BLaER1 treated with 17β-estradiol and CSF1 and Interleukin-3, amounts not matched to agents 10 nM and 100 nM (cell line): ENCODE data around the gene FER1L5.

Experiments
- H3K27ac ChIP-seq, 11 experiments: shearing (Covaris generic); formaldehyde crosslinking; 2 replicates each; pipeline ENCODE4 v1.8.1; 2022
- H3K27me3 ChIP-seq, 11 experiments: shearing (Covaris generic); formaldehyde crosslinking; 2 replicates each; pipeline ENCODE4 v1.8.1; 2022
- H3K36me3 ChIP-seq, 11 experiments: shearing (Covaris generic); formaldehyde crosslinking; 2 replicates each; pipeline ENCODE4 v1.8.1; 2022
- H3K4me1 ChIP-seq, 10 experiments: shearing (Covaris generic); formaldehyde crosslinking; 2 replicates each; pipeline ENCODE4 v1.8.1; 2022
- H3K4me2 ChIP-seq, 11 experiments: shearing (Covaris generic); formaldehyde crosslinking; 2 replicates each; pipeline ENCODE4 v1.8.1; 2022
- H3K4me3 ChIP-seq, 10 experiments: shearing (Covaris generic); formaldehyde crosslinking; 2 replicates each; pipeline ENCODE4 v1.8.1; 2022
- H3K9ac ChIP-seq, 11 experiments: shearing (Covaris generic); formaldehyde crosslinking; 2 replicates each; pipeline ENCODE4 v1.8.1; 2022
- H3K9me3 ChIP-seq, 11 experiments: shearing (Covaris generic); formaldehyde crosslinking; replicated peaks in 1 of 11; 2 replicates each; pipeline ENCODE4 v1.8.1; 2022
- H4K20me1 ChIP-seq, 11 experiments: shearing (Covaris generic); formaldehyde crosslinking; 2 replicates each; pipeline ENCODE4 v1.8.1; 2022
- Cebpa-rat ChIP-seq, 11 experiments: shearing (Covaris generic); IDR thresholded peaks; 2 replicates each; pipeline ENCODE4 v1.8.1; 2022

The FER1L5 gene

DNA sequence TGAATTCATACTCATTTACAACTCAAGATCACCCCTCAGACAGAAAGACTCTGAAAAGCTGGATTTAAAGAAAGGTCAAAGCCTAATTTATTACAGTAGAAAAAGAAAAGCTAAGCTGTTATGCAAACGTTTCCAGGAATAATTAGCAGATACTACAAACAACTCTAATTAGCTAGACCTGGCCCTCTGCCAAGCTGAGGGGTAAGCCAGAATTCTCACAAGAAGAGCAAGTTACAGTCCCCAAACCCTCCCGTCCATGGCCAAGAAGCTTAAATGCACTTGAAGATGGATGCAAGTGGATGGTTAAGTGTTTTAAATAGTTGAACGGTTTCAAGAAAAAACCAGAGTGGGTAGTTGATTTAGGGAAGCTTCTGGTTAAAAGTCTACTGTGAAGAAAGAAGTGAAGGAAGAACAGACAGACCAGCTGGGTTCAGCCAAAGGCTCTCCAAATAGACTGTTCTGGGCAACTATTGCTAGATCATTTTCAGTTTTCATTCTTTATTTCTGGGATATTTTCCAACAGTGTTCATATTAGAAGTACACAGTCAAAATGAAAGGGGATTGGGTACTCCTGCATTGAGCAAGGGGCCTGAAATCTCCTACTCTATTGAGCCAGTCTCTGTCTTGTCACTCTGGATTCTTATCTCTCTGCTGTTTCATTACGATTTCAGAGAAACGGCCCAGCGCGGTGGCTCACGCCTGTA is 92.5 kb downstream of the FER1L5 start:
- H3K4me2 ChIP-seq: no peak overlapping the region
- H3K9ac ChIP-seq: no peak overlapping the region; a peak in 1 of 22 replicates
- peaks cover 20 to 38% (median 28%) of the 10 kb centered on the region in 10 experiments for H3K4me1 ChIP-seq
- H3K9me3 ChIP-seq: no peaks in the 10 kb centered on the region
- TF ChIP-seq Cebpa-rat (IDR thresholded peaks at IDR 0.05): no peak
- H3K4me3 ChIP-seq: no peak overlapping the region
- H3K36me3 ChIP-seq: peaks cover 61 to 77% (median 71%) of the 10 kb centered on the region in 11 experiments
- no peaks in the 10 kb centered on the region for H3K27me3 ChIP-seq
- peaks cover 0 to 7% (median 0%) of the 10 kb centered on the region in 11 experiments; a peak in 1 of 22 replicates for H4K20me1 ChIP-seq
- no peak overlapping the region for H3K27ac ChIP-seq

DNA sequence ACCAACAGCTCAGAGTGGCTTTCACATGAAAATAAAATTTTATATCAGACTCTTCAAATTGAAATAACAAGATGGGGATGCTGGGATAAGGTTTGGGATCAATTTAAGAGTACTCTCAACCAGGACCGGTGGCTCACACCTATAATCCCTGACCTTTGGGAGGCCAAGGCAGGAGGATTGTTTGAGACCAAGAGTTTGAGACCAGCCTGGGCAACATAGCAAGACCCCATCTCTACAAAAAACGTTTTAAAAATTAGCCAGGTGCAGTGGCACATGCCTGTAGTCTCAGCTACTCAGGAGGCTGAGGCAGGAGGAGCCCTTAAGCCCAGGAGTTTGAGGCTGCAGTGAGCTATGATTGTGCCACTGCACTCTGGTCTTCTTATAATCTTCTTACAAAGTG is 94.7 kb downstream of the FER1L5 start:
- Histone ChIP-seq H4K20me1 (peaks cover 0 to 7% (median 0%) of the 10 kb centered on the region in 11 experiments; a peak in 1 of 22 replicates), H3K27ac (no peak overlapping the region), H3K9me3 (no peaks in the 10 kb centered on the region), H3K9ac (no peak overlapping the region), H3K36me3 (peaks cover 39 to 55% (median 49%) of the 10 kb centered on the region in 11 experiments), H3K27me3 (no peaks in the 10 kb centered on the region), H3K4me1 (peaks cover 27 to 48% (median 35%) of the 10 kb centered on the region in 10 experiments), H3K4me3 (no peak overlapping the region), H3K4me2 (no peak overlapping the region; a peak in 1 of 22 replicates)
- no peak for TF ChIP-seq Cebpa-rat (IDR thresholded peaks at IDR 0.05)

DNA sequence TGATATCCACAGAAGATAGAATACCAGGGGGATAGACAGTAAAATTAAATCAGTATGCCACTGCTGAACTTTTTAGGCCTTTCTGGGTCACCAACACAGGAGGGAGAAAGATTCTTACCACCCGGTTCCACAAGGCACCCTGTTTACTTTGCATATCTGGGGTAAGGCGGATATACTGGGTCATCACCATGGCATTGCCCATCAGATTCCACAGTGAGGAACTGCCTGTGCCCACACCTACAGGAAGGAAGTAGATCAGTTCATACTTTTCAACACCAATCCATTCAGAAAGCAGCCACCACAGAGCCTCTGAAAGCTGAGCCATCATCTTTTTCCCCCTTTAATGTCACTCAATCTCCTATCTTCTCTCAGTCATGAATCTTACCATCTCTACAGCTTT is 95.3 kb downstream of the FER1L5 start:
- peak overlapping the region in 2 of 10 experiments; percentile 15 to 92; a peak in 1 of 20 replicates for H3K4me3 ChIP-seq
- H3K36me3 ChIP-seq: peaks cover 34 to 49% (median 43%) of the 10 kb centered on the region in 11 experiments
- peak overlapping the region; percentile 83 to 98 (median 92) for H3K4me2 ChIP-seq
- peaks cover 31 to 48% (median 39%) of the 10 kb centered on the region in 10 experiments for H3K4me1 ChIP-seq
- no peaks in the 10 kb centered on the region for H3K9me3 ChIP-seq
- peak overlapping the region in 4 of 11 experiments; percentile 16 to 40 (median 24); a peak in 2 of 22 replicates for H3K9ac ChIP-seq
- H3K27ac ChIP-seq: 0 out of 22 replicates have a peak overlapping the region, but pooled peaks of 1 of the 11 experiments have one; percentile 5
- H3K27me3 ChIP-seq: no peaks in the 10 kb centered on the region
- no peak for TF ChIP-seq Cebpa-rat (IDR thresholded peaks at IDR 0.05)
- peaks cover 0 to 7% (median 0%) of the 10 kb centered on the region in 11 experiments; a peak in 1 of 22 replicates for H4K20me1 ChIP-seq

DNA sequence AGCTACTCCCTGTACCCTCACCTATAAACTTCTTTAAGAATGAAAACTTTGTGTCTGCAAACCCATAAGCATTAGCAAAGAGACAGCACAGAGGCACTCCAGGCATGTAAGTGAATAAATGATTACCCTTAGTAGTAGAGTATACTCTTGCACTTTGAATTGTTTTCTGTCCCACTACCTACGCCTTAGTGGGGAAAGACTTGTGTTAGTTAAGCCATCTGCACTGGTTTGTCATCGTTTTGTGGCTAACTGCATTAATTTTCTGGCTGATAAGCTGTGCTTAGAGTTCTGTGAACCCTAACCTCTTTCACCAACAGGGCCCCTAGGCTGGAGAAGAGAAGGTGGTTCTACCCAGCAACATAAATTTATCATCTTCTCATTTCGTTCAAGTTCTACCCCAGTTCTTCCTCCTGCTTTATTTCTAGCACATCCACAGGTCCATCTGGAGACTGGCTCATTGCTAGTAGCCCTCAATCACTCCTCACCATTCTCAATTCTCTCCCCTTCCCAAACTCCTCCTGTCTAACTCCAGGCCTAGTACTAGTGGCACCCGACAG is 96.6 kb downstream of the FER1L5 start:
- Histone ChIP-seq H3K27me3 (no peaks in the 10 kb centered on the region), H3K27ac (peak overlapping the region; percentile 44 to 85 (median 76)), H3K9ac (peak overlapping the region; percentile 76 to 88 (median 84)), H3K9me3 (no peaks in the 10 kb centered on the region), H3K4me2 (peak overlapping the region; percentile 83 to 98 (median 92)), H3K4me3 (peak overlapping the region; percentile 78 to 92 (median 82)), H3K36me3 (peaks cover 20 to 36% (median 29%) of the 10 kb centered on the region in 11 experiments), H4K20me1 (peaks cover 0 to 2% (median 0%) of the 10 kb centered on the region in 11 experiments; a peak in 1 of 22 replicates), H3K4me1 (peaks cover 32 to 48% (median 41%) of the 10 kb centered on the region in 10 experiments)
- TF ChIP-seq Cebpa-rat (IDR thresholded peaks at IDR 0.05): no peak

DNA sequence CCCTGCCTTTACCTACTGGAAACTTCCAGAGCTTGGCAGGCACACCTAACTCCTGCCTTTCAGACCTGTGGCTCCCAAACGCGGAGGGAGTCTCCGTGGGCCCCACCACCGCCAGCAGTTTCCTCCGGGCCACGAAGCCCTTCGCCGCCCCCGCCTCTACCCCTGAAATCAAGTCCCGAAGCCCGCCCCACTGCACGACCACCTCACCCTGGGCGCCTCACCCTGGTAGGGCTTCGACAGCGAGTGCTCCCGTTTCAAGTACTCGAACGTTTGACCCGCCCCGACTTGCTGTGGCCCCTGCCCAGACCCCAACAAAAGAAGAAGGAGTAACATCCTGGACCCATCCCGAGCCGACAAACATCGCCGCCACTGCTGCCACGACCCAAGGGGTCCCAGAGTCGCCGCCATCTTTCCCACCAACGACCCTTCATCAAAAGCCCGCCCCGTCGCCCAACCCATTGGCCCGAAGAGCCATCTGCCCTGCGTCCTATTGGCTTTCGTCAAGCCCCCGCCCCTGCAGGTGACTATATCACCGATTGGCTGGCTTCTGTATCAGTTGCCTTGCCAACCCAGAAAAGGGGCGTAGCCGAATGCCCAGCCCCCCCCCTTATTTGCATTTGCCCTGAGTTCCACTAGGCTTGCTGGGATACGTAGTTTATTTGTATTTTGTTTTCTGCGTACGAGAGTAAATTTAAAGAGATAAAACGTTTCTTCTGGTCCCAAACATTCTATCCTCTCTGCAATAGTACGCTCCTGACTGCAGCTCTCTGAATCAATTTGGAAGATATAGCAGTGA is 97.3 kb downstream of the FER1L5 start, which contains the start of gene LMAN2L:
Gene LMAN2L, minus strand, starts transcription at position 432 of the 796 bp plus-strand sequence. Its CDS starts 24 bp downstream, at position 408.
- Histone ChIP-seq H3K27me3 (no peaks in the 10 kb centered on the region), H3K36me3 (peaks cover 14 to 29% (median 23%) of the 10 kb centered on the region in 11 experiments; a peak in 21 of 22 replicates), H3K9ac (peak within 1 kb of the TSS; percentile 76 to 88 (median 84)), H3K4me1 (peaks cover 32 to 48% (median 41%) of the 10 kb centered on the region in 10 experiments), H3K27ac (peak within 1 kb of the TSS; percentile 44 to 85 (median 76)), H3K4me3 (peak within 1 kb of the TSS; percentile 78 to 92 (median 82)), H3K4me2 (peak within 1 kb of the TSS; percentile 83 to 98 (median 92)), H3K9me3 (no peaks in the 10 kb centered on the region), H4K20me1 (no peaks in the 10 kb centered on the region; a peak in 1 of 22 replicates)
- TF ChIP-seq Cebpa-rat (IDR thresholded peaks at IDR 0.05): no peak

DNA sequence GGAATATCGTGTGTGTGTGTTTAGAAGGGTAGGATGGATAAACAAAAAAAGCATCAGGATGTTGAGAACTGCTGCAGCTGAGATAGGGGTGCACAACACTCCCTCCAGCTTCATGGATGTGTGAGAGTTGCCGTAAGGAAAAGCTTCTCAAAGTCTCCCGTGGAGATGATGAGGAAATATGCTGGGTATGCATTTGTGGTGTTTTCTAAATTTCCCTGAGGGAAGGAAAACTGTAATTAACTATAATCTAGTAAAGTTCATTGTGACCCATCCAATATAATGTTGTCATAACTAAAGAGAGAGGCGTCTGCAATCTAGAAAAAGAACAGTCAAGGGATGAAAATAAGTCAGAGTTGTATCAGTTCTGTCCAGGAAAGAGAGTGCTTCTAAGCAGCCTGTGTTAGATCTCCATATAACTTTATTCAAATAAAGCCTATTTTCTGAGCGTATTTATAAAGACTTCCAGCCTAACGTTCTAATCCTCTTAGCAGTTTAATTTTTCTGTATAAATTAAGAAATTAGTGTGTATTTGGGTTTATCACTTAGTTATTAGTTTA is 104.6 kb downstream of the FER1L5 start:
- Histone ChIP-seq H3K4me2 (peak overlapping the region; percentile 19 to 82 (median 72); a peak in 19 of 22 replicates), H3K27me3 (no peaks in the 10 kb centered on the region), H4K20me1 (no peaks in the 10 kb centered on the region), H3K9ac (peak overlapping the region in 4 of 11 experiments; percentile 9 to 35 (median 24); a peak in 3 of 22 replicates), H3K4me3 (no peak overlapping the region), H3K4me1 (peaks cover 9 to 38% (median 22%) of the 10 kb centered on the region in 10 experiments), H3K27ac (peak overlapping the region in 9 of 11 experiments; percentile 37 to 66 (median 51); a peak in 16 of 22 replicates), H3K36me3 (no peaks in the 10 kb centered on the region), H3K9me3 (no peaks in the 10 kb centered on the region)
- no peak for TF ChIP-seq Cebpa-rat (IDR thresholded peaks at IDR 0.05)

DNA sequence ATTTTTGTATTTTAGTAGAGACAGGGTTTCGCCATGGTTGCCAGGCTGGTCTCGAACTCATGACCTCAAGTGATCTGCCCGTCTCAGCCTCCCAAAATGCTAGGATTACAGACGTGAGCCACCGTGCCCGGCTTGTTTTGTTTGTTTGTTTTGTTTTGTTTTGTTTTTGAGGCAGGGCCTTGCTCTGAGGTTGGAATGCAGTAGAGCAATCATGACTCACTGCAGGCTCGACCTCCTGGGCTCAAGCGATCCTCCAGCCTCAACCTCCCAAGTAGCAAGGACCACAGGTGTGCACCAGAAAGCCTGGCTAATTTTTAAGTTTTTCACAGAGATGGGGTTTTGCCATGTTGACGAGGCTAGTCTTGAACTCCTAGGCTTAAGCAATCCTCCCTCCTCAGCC is 109.2 kb downstream of the FER1L5 start:
- Histone ChIP-seq H3K4me2 (no peak overlapping the region), H3K9ac (no peak overlapping the region), H4K20me1 (no peaks in the 10 kb centered on the region), H3K4me3 (no peak overlapping the region), H3K36me3 (no peaks in the 10 kb centered on the region), H3K27ac (no peak overlapping the region), H3K27me3 (no peaks in the 10 kb centered on the region), H3K9me3 (no peaks in the 10 kb centered on the region), H3K4me1 (peaks cover 9 to 23% (median 18%) of the 10 kb centered on the region in 10 experiments)
- TF ChIP-seq Cebpa-rat (IDR thresholded peaks at IDR 0.05): no peak

DNA sequence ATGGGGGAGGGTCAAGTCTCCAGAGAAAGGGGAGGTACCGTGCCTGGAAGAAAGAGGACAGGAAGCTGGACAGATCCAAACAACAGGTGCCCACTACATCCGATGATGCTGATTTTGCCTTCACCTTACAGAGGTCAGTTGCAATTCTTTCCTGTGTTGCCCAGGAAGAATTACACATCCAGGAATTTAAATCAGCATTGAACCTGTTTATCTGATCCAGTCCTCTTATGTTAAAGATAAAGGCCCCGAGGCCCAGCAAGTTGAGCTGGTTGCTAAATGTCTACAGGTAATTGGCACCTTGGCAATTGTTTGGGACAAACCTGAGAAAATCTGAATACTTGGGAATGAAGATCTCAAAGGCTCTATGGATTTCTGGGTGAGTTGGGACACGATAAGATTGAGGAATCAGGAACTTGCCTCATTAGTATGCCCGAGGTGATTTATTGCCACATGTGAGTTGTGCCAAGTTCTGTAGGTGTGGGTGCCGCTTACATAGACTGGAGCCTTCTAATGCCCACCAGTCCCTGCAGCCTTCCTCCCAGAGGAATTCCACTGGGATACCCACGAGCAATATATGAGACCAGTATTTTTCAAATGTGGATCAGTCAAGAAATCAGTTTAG is 111.2 kb downstream of the FER1L5 start:
- Histone ChIP-seq H3K27me3 (no peaks in the 10 kb centered on the region), H3K36me3 (no peaks in the 10 kb centered on the region), H3K4me3 (no peak overlapping the region), H3K9me3 (no peaks in the 10 kb centered on the region), H3K27ac (no peak overlapping the region), H3K9ac (no peak overlapping the region), H4K20me1 (no peaks in the 10 kb centered on the region), H3K4me2 (no peak overlapping the region), H3K4me1 (peaks cover 0 to 10% (median 0%) of the 10 kb centered on the region in 10 experiments; a peak in 8 of 20 replicates)
- TF ChIP-seq Cebpa-rat (IDR thresholded peaks at IDR 0.05): no peak
